ENCODE data around the gene SUGP1. TPM values are rescaled to one million over a fixed set of nuclear protein-coding genes. Genes with fewer than 3 reads are reported as not detected.
A peak's percentile ranks its signal among the peaks of the same experiment; 100 is the strongest.

The SUGP1 gene
- total and polyA plus RNA-seq, 2 of the 13 experiments (the other 11 are each of a cell fraction or from before 2014, with no cell fraction given) = 21.6 to 25.9 TPM

DNA sequence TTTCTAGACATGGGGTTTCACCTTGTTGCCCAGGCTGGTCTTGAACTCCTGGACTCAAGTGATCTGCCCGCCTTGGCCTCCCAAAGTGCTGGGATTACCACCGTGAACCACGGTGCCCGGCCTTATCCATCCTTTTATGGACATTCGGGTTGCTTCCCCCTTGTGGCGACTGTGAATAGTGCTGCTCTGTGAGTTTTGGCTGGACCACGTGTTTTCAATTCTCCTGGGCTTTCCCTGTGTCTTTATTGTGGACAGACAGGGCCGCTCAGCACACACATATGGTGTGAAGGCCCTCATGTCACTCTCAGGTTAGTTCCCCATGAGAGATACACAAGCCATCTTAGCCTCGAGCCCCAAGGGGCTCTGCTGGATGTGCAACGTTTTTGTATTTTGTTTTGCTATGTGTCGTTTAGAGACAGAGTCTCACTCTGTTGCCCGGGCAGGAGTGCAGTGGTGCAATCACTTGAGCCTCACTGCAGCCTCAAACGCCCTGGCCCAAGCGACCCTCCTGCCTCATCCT, 40.8 kb upstream of the SUGP1 start (continued):
- TF ChIP-seq, protein P1, sequence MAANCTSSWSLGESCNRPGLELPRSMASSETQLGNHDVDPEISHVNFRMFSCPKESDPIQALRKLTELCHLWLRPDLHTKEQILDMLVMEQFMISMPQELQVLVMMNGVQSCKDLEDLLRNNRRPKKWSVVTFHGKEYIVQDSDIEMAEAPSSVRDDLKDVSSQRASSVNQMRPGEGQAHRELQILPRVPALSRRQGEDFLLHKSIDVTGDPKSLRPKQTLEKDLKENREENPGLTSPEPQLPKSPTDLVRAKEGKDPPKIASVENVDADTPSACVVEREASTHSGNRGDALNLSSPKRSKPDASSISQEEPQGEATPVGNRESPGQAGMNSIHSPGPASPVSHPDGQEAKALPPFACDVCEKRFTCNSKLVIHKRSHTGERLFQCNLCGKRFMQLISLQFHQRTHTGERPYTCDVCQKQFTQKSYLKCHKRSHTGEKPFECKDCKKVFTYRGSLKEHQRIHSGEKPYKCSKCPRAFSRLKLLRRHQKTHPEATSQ (CRISPR knock-in tag; IDR thresholded peaks at IDR 0.05; ENCODE audit: borderline replicate concordance) = no peak
- TF ChIP-seq MXI1 (IDR thresholded peaks at IDR 0.05; ENCODE audit: borderline replicate concordance, low read depth, low read length) = peak; percentile 82; the same call in 2 of the 3 replicates
- peak; percentile 42; the same call in 1 of the 2 replicates for TF ChIP-seq FOXK1 (CRISPR knock-in tag; IDR thresholded peaks at IDR 0.05; ENCODE audit: borderline replicate concordance, low read depth)
- TF ChIP-seq NR1H2 (CRISPR knock-in tag; IDR thresholded peaks at IDR 0.05; ENCODE audit: borderline replicate concordance, low read depth) = no peak
- no peak for TF ChIP-seq KMT2B (CRISPR knock-in tag; IDR thresholded peaks at IDR 0.05)
- peak; percentile 17; the same call in 1 of the 2 replicates for TF ChIP-seq ZSCAN9 (CRISPR knock-in tag; IDR thresholded peaks at IDR 0.05; ENCODE audit: borderline replicate concordance)
- TF ChIP-seq KMT2A (CRISPR knock-in tag; IDR thresholded peaks at IDR 0.05) = no peak
- TF ChIP-seq ZNF557 (CRISPR knock-in tag; IDR thresholded peaks at IDR 0.05) = no peak
- no peak for TF ChIP-seq U2AF2 (IDR thresholded peaks at IDR 0.05; ENCODE audit: low read depth, low read length)
- TF ChIP-seq SAFB2 (CRISPR knock-in tag; IDR thresholded peaks at IDR 0.05; ENCODE audit: borderline replicate concordance, low read depth) = no peak
- TF ChIP-seq ZNF44 (CRISPR knock-in tag; IDR thresholded peaks at IDR 0.05) = no peak
- TF ChIP-seq, protein P2, sequence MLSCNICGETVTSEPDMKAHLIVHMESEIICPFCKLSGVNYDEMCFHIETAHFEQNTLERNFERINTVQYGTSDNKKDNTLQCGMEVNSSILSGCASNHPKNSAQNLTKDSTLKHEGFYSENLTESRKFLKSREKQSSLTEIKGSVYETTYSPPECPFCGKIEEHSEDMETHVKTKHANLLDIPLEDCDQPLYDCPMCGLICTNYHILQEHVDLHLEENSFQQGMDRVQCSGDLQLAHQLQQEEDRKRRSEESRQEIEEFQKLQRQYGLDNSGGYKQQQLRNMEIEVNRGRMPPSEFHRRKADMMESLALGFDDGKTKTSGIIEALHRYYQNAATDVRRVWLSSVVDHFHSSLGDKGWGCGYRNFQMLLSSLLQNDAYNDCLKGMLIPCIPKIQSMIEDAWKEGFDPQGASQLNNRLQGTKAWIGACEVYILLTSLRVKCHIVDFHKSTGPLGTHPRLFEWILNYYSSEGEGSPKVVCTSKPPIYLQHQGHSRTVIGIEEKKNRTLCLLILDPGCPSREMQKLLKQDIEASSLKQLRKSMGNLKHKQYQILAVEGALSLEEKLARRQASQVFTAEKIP (CRISPR knock-in tag; IDR thresholded peaks at IDR 0.05; ENCODE audit: borderline replicate concordance) = no peak
- TF ChIP-seq REPIN1 (CRISPR knock-in tag; IDR thresholded peaks at IDR 0.05; ENCODE audit: borderline replicate concordance, low read depth) = peak; percentile 52; the same call in 1 of the 2 replicates
- TF ChIP-seq ZNF564 (CRISPR knock-in tag; IDR thresholded peaks at IDR 0.05) = no peak
- TF ChIP-seq, protein P3, sequence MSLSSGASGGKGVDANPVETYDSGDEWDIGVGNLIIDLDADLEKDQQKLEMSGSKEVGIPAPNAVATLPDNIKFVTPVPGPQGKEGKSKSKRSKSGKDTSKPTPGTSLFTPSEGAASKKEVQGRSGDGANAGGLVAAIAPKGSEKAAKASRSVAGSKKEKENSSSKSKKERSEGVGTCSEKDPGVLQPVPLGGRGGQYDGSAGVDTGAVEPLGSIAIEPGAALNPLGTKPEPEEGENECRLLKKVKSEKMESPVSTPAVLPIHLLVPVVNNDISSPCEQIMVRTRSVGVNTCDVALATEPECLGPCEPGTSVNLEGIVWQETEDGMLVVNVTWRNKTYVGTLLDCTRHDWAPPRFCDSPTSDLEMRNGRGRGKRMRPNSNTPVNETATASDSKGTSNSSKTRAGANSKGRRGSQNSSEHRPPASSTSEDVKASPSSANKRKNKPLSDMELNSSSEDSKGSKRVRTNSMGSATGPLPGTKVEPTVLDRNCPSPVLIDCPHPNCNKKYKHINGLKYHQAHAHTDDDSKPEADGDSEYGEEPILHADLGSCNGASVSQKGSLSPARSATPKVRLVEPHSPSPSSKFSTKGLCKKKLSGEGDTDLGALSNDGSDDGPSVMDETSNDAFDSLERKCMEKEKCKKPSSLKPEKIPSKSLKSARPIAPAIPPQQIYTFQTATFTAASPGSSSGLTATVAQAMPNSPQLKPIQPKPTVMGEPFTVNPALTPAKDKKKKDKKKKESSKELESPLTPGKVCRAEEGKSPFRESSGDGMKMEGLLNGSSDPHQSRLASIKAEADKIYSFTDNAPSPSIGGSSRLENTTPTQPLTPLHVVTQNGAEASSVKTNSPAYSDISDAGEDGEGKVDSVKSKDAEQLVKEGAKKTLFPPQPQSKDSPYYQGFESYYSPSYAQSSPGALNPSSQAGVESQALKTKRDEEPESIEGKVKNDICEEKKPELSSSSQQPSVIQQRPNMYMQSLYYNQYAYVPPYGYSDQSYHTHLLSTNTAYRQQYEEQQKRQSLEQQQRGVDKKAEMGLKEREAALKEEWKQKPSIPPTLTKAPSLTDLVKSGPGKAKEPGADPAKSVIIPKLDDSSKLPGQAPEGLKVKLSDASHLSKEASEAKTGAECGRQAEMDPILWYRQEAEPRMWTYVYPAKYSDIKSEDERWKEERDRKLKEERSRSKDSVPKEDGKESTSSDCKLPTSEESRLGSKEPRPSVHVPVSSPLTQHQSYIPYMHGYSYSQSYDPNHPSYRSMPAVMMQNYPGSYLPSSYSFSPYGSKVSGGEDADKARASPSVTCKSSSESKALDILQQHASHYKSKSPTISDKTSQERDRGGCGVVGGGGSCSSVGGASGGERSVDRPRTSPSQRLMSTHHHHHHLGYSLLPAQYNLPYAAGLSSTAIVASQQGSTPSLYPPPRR (CRISPR knock-in tag; IDR thresholded peaks at IDR 0.05; ENCODE audit: borderline replicate concordance) = 0 out of 2 replicates have a peak, but pooled peaks have one; percentile 9
- TF ChIP-seq, protein P4, sequence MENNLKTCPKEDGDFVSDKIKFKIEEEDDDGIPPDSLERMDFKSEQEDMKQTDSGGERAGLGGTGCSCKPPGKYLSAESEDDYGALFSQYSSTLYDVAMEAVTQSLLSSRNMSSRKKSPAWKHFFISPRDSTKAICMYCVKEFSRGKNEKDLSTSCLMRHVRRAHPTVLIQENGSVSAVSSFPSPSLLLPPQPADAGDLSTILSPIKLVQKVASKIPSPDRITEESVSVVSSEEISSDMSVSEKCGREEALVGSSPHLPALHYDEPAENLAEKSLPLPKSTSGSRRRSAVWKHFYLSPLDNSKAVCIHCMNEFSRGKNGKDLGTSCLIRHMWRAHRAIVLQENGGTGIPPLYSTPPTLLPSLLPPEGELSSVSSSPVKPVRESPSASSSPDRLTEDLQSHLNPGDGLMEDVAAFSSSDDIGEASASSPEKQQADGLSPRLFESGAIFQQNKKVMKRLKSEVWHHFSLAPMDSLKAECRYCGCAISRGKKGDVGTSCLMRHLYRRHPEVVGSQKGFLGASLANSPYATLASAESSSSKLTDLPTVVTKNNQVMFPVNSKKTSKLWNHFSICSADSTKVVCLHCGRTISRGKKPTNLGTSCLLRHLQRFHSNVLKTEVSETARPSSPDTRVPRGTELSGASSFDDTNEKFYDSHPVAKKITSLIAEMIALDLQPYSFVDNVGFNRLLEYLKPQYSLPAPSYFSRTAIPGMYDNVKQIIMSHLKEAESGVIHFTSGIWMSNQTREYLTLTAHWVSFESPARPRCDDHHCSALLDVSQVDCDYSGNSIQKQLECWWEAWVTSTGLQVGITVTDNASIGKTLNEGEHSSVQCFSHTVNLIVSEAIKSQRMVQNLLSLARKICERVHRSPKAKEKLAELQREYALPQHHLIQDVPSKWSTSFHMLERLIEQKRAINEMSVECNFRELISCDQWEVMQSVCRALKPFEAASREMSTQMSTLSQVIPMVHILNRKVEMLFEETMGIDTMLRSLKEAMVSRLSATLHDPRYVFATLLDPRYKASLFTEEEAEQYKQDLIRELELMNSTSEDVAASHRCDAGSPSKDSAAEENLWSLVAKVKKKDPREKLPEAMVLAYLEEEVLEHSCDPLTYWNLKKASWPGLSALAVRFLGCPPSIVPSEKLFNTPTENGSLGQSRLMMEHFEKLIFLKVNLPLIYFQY (CRISPR knock-in tag; IDR thresholded peaks at IDR 0.05; ENCODE audit: borderline replicate concordance) = peak; percentile 50
- TF ChIP-seq IRF2 (CRISPR knock-in tag; IDR thresholded peaks at IDR 0.05) = peak; percentile 53; the same call in 1 of the 2 replicates
- 0 out of 2 replicates have a peak, but pooled peaks have one; percentile 36 for TF ChIP-seq ZNF230 (CRISPR knock-in tag; IDR thresholded peaks at IDR 0.05)
